OCI-LY7 (cell line): ENCODE measurements around the gene CCDC13.

Experiments
- CTCF ChIP-seq: fragments of 200-600 bp; sonication (generic); conservative IDR thresholded peaks from 2 replicates; pipeline ENCODE4 v1.5.1; 2014; ENCODE audit warnings: mild to moderate bottlenecking, antibody characterized with exemption, low read length, moderate library complexity, mixed read lengths
- EZH2phosphoT487 ChIP-seq: fragments of 200-600 bp; sonication (generic); IDR thresholded peaks from 2 replicates; pipeline ENCODE4 v1.6.1; 2018; ENCODE audit warnings: low read depth, borderline replicate concordance, mild to moderate bottlenecking, mixed run types, antibody characterized with exemption, low read length, moderate library complexity, mixed read lengths

DNA sequence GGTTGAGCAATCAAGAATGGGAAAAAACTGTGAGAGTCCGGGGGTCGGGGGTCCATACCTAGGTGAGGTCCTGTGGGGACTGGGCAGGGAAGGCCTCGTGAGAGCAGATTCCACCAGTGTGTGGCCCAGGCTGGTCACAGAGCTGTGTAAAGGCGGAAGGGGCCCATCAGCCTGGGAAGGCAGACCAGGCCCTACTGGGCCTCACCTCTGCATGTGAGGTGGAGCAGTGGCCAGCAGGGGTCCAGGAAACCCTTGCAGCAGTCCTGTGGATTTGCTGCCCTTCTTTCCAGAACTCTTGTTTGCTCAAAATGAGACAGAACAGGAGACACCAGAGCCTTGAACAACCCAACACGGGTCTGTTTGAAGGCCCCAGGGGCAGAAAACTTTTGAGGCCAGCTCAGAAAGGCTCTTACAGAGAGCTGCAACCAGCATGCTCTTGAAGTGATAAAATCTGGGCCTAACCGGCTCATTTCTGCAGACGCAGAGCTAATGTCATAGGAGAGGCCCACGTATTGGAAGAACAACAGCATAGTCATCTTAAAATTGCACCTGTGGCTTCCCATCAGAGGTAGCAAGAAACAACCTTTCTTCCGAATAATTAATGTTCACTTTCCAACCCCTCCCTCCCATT, 40.1 kb downstream of the CCDC13 start:
- no peak for TF ChIP-seq CTCF
- no peak for TF ChIP-seq EZH2phosphoT487
